Activated CD4-positive, alpha-beta memory T cell treated with anti-CD3 and anti-CD28 coated beads, Interleukin-2, amount 10 ng/mL, durations not matched to agents 7 days and 5 days (primary cell): Measurements from ENCODE around the gene ISCU. TPM values are rescaled to one million over a fixed set of nuclear protein-coding genes. Genes with fewer than 3 reads are reported as not detected.
"Not testable (repeated sequence)": the region's sequence is repeated elsewhere in the genome, so short reads cannot be mapped to it uniquely, and the experiment has no call there.

Experiments
- CTCF ChIA-PET: fragments of 350-600 bp; sonication (Branson Sonifier 250); formaldehyde crosslinking; loops from one replicate; lab custom pipeline; 2021; ENCODE audit warnings: antibody characterized with exemption, inconsistent platforms; lab: Charles Lee
- POLR2A ChIA-PET: fragments of 350-600 bp; sonication (Branson Sonifier 250); formaldehyde crosslinking; loops from one replicate; lab custom pipeline; 2021; ENCODE audit warnings: antibody characterized with exemption; lab: Charles Lee
- DNase-seq: peaks from one replicate; pipeline ENCODE4 v3.0.0-alpha.2; 2020
- H3K27ac Mint-ChIP-seq: one replicate; pipeline ENCODE4 v1.8.0; 2021; ENCODE audit warnings: mild to moderate bottlenecking, mixed read lengths
- H3K27me3 Mint-ChIP-seq: one replicate; pipeline ENCODE4 v1.8.0; 2021; ENCODE audit warnings: mixed read lengths
- H3K36me3 Mint-ChIP-seq: one replicate; pipeline ENCODE4 v1.8.0; 2021; ENCODE audit warnings: low read depth, mixed read lengths
- H3K4me1 Mint-ChIP-seq: one replicate; pipeline ENCODE4 v1.8.0; 2021; ENCODE audit warnings: mixed read lengths
- H3K4me3 Mint-ChIP-seq: one replicate; pipeline ENCODE4 v1.8.0; 2021; ENCODE audit warnings: mild to moderate bottlenecking, mixed read lengths
- H3K9me3 Mint-ChIP-seq: one replicate; pipeline ENCODE4 v1.8.0; 2021; ENCODE audit warnings: mixed read lengths
- total RNA-seq, 2 experiments: library from RNA; stranded (reverse); gene quantifications; one replicate each; pipeline ENCODE4 v1.2.3, GENCODE V29; 2021

ISCU gene
- total RNA-seq, 2 experiments from 2014 or later = 69.9 to 74.1 TPM

- Mint-ChIP-seq H3K27me3 (no peaks in the 10 kb centered on the region), H3K27ac (no peak overlapping the region), H3K36me3 (peaks cover 41% of the 10 kb centered on the region), H3K4me1 (peaks cover 70% of the 10 kb centered on the region), H3K4me3 (no peak overlapping the region), H3K9me3 (no peaks in the 10 kb centered on the region)
- ChIA-PET POLR2A (no interaction called here), CTCF (no interaction called here)
- no peak for DNase-seq
Measured at GRCh38 chr12:108553799-108554198, 8.6 kb upstream of the ISCU start.

GRCh38 chr12:108555383-108555782 is 7.0 kb upstream of the ISCU start:
- CTCF ChIA-PET = interaction anchor here (0.7 to 1.1 kb wide), 2 partner anchors 22 to 62 kb away, joined by 3 to 4 read pairs; no protein-coding TSS in a partner anchor
- POLR2A ChIA-PET = interaction anchor here (1.2 kb wide), 1 partner anchor 280 kb away, joined by 3 read pairs; no protein-coding TSS in a partner anchor
- H3K27me3 Mint-ChIP-seq, H3K4me3 Mint-ChIP-seq, DNase-seq, H3K9me3 Mint-ChIP-seq, H3K27ac Mint-ChIP-seq: not testable (repeated sequence)
- Mint-ChIP-seq H3K36me3 (peaks cover 44% of the 10 kb centered on the region), H3K4me1 (peaks cover 76% of the 10 kb centered on the region)

DNA sequence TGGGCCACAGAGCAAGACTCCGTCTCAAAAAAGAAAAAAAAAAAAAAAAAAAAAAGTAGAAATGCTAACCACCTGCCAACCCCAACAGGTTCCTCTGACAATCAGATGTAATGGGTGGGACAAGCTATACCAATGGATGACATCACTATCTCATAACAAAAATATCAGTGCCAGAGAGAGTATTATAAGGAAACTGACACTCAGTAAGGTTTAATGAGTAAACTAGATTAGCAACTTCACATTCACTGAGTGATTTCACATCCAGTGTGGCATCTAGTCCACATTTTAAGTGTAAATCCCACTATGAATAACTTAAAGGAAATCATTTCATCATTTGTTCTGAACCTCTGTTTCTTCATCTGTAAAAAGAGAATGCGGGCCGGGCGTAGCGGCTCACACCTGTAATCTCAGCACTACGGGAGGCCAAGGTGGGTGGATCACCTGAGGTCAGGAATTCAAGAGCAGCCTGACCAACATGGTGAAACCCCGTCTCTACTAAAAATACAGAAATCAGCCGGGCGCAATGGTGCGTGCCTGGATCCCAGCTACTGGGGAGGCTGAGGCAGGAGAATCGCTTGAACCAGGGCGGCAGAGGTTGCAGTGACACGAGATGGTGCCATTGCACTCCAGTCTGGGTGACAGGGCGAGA is 3.3 kb upstream of the ISCU start:
- no peaks in the 10 kb centered on the region for H3K9me3 Mint-ChIP-seq
- H3K36me3 Mint-ChIP-seq = peaks cover 38% of the 10 kb centered on the region
- H3K27ac Mint-ChIP-seq = peak overlapping the region; percentile 99
- ChIA-PET CTCF (interaction anchor here (0.6 to 3.8 kb wide), 5 partner anchors 8 to 69 kb away, joined by 3 to 51 read pairs (median 4); no protein-coding TSS in a partner anchor), POLR2A (interaction anchor here (0.6 to 15.5 kb wide), 4 partner anchors 10 to 73 kb away, joined by 5 to 385 read pairs (median 18); partner anchors contain the start of gene SELPLG)
- DNase-seq = no peak
- H3K4me3 Mint-ChIP-seq = peak overlapping the region; percentile 100
- H3K4me1 Mint-ChIP-seq = peaks cover 62% of the 10 kb centered on the region
- H3K27me3 Mint-ChIP-seq = no peaks in the 10 kb centered on the region

DNA sequence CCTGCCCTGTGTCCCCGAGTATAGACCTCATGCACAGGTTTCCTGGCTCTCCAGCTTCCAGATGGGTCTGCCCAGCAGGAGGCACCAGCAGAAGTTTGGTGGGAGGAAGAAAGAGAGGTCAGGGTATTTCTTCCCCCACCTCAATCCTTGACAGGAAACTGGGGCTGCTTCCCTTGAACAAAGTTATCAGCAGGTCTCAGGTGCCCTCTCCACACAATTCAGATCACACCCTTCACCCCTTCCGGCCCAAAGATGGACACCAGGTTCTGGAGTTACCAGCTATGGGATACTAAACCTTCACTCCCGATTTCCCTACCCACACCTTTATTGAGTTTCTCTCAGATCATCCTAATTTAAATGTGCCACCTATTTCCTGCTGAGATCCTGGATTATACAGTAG is 2.6 kb upstream of the ISCU start:
- H3K4me3 Mint-ChIP-seq = peak overlapping the region; percentile 100
- peaks cover 63% of the 10 kb centered on the region for H3K4me1 Mint-ChIP-seq
- ChIA-PET CTCF (interaction anchor here (1.2 to 3.8 kb wide), 7 partner anchors 9 to 298 kb away, joined by 3 to 51 read pairs (median 6); partner anchors contain the start of genes SELPLG and SSH1), POLR2A (interaction anchor here (0.6 to 15.5 kb wide), 9 partner anchors 10 to 297 kb away, joined by 3 to 385 read pairs (median 9); partner anchors contain the start of genes SELPLG and SSH1)
- peaks cover 40% of the 10 kb centered on the region for H3K36me3 Mint-ChIP-seq
- H3K9me3 Mint-ChIP-seq = no peaks in the 10 kb centered on the region
- peak; percentile 20 for DNase-seq
- peak overlapping the region; percentile 99 for H3K27ac Mint-ChIP-seq
- H3K27me3 Mint-ChIP-seq = no peaks in the 10 kb centered on the region

DNA sequence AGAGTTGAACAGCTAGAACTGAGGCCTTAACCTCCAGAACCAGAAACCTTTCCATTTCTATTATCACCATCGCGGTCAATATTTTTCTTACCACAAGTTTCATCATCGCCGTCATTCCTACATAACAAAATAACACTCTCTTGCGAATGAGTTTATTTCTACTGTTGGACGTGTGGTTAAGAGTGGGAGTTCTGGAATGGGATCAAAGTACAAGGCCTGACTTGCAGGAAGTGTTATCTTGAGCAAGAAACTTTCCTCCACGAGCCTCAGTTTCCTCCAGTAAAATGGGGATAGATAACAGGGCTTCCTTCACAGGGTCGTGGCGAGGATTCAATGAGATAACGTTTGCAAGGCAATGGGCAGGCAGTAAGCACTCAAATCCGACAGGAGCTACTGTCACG is 2.1 kb upstream of the ISCU start:
- peaks cover 43% of the 10 kb centered on the region for H3K36me3 Mint-ChIP-seq
- DNase-seq = no peak
- H3K4me3 Mint-ChIP-seq = peak overlapping the region; percentile 100
- no peaks in the 10 kb centered on the region for H3K9me3 Mint-ChIP-seq
- ChIA-PET POLR2A (interaction anchor here (0.6 to 15.5 kb wide), 20 partner anchors 9 to 1439 kb away, joined by 3 to 385 read pairs (median 4); partner anchors contain the start of genes ANKRD13A, FICD, SELPLG and SSH1), CTCF (interaction anchor here (1.2 to 3.8 kb wide), 8 partner anchors 8 to 297 kb away, joined by 3 to 51 read pairs (median 5); partner anchors contain the start of genes SELPLG and SSH1)
- H3K27ac Mint-ChIP-seq = peak overlapping the region; percentile 99
- no peaks in the 10 kb centered on the region for H3K27me3 Mint-ChIP-seq
- peaks cover 60% of the 10 kb centered on the region for H3K4me1 Mint-ChIP-seq

DNA sequence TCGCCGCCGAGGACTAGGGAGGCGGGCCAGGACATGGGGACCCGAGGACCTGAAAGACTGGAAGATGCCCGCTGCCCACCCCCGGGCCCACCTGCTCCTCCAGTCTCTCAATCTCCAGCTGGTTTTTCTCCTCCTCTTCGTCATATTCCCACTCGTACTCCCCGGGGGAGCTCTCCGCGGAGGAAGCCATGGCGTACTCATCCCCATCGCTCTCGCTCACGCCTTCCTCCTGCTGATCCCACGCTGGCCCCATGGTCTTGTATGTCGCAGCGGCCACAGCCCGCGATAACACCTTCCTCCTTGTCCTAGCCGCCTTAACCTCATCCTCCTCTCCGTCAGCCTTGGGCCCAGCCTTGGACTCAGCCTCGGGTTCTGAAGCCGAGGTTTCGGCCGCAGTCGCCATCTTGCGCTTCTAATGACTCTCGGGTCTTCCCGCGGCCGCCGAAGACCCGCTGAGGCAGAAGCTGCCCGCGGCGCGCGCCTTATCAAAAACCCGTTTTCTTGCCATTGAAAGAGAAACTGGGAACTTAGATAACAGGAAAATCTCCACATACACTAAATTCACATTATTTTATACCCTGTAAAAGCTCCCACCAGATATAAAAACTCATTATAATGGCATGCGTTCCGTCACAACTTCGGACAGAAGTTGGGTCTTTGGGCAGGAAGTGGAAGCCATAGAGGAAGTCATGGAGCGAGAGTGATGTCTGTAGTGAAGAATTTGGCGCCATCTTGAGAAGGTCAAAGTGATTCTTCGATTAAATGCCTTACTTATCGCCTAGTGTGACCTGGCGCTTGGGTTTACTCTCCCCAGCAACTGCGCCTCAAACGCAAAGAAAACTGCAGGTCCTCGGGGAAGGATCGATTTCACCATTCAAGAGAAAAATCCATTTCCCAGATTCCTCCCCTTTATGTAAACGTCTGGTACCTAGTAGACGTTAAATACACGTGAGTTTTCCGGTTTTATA is 1.4 kb upstream of the ISCU start, which contains the start of gene SART3:
Gene SART3, minus strand, starts transcription at position 422 of the 968 bp plus-strand sequence. Its CDS starts 19 bp downstream, at position 403.
- CTCF ChIA-PET = interaction anchor here (0.6 to 3.8 kb wide), 9 partner anchors 8 to 297 kb away, joined by 3 to 51 read pairs (median 4); partner anchors contain the start of genes SELPLG and SSH1
- Mint-ChIP-seq H3K36me3 (peaks cover 50% of the 10 kb centered on the region), H3K27ac (peak within 1 kb of the TSS; percentile 99), H3K9me3 (no peaks in the 10 kb centered on the region), H3K27me3 (no peaks in the 10 kb centered on the region), H3K4me3 (peak within 1 kb of the TSS; percentile 100), H3K4me1 (peaks cover 63% of the 10 kb centered on the region)
- DNase-seq = peak; percentile 84
- POLR2A ChIA-PET = interaction anchor here (0.6 to 15.5 kb wide), 24 partner anchors 9 to 1438 kb away, joined by 3 to 385 read pairs (median 4); partner anchors contain the start of genes ANKRD13A, FICD, SELPLG and SSH1

DNA sequence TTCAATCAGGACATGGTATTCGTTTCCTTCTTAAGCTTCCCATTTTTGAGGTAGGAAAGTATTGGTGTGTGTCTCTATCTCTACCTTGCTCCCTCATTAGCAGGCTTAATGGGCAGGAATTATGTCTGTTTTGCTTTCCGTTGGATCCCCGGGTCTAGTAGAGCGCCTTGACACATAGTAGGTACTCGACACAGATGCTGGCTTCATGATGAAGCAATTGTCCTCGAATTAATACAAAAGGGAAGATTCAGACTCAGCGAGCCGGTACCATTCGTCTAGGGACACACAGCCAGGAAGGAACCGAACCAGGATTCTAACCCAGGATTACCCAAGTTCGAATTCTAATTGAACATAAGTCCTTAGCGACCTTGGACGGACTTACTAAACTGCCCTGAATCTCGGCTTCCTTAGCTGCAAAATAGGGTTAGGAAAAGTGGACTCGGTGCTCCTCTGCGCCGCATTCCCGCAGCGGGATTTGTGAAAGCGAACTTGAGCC is 496 bp upstream of the ISCU start:
- ChIA-PET POLR2A (interaction anchor here (0.8 to 15.5 kb wide), 25 partner anchors 9 to 877 kb away, joined by 3 to 385 read pairs (median 5); partner anchors contain the start of genes FICD, PWP1, SELPLG and SSH1), CTCF (interaction anchor here (0.7 to 3.8 kb wide), 12 partner anchors 57 to 532 kb away, joined by 3 to 51 read pairs (median 4); partner anchors contain the start of gene SELPLG)
- peak overlapping the region; percentile 99 for H3K27ac Mint-ChIP-seq
- H3K9me3 Mint-ChIP-seq = no peaks in the 10 kb centered on the region
- no peak for DNase-seq
- H3K4me1 Mint-ChIP-seq = peaks cover 61% of the 10 kb centered on the region
- H3K4me3 Mint-ChIP-seq = peak overlapping the region; percentile 100
- H3K36me3 Mint-ChIP-seq = peaks cover 49% of the 10 kb centered on the region
- no peaks in the 10 kb centered on the region for H3K27me3 Mint-ChIP-seq

DNA sequence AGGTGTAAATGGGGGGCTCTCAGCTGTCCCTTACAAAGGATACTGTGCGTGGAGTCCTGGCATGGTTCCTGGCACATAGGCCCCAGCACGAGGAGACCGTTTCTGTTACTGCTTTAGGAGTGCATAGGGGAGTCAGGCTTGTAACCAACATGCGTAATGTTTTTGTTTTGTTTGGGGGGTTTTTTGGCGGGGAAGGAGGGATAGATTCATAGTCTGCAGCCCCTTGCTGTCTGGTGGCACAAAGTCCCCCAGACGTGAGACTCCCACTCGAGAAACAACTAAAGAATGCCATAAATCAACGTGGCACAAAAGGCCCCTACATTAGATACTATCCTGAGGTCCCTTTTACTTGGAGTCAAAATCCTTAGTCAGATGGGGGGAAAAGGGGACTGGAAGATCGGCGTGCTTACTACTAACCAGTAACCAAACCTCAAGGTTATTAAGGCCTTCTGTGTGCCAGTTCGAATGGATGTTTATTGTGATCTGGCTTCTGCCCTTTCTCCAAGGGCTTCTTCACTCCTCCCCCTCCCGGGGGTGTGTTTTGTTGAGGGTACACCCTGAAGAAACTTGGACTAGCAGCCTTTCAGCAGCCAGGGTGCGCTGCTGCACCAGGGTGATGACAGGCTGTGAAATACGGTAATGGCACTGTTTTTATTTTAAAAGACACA is 874 bp downstream of the ISCU start:
- Mint-ChIP-seq H3K27me3 (no peaks in the 10 kb centered on the region), H3K4me1 (peaks cover 64% of the 10 kb centered on the region), H3K9me3 (no peaks in the 10 kb centered on the region), H3K27ac (peak overlapping the region; percentile 90), H3K36me3 (peaks cover 53% of the 10 kb centered on the region), H3K4me3 (peak overlapping the region; percentile 100)
- DNase-seq = peak; percentile 89
- CTCF ChIA-PET = interaction anchor here (1.0 to 3.8 kb wide), 13 partner anchors 55 to 523 kb away, joined by 3 to 51 read pairs (median 6); partner anchors contain the start of gene SELPLG
- POLR2A ChIA-PET = interaction anchor here (0.6 to 15.5 kb wide), 14 partner anchors 48 to 536 kb away, joined by 3 to 385 read pairs (median 5); partner anchors contain the start of genes FICD, SELPLG and SSH1

- peak overlapping the region; percentile 90 for H3K27ac Mint-ChIP-seq
- peak overlapping the region; percentile 100 for H3K4me3 Mint-ChIP-seq
- CTCF ChIA-PET = interaction anchor here (0.6 to 3.4 kb wide), 10 partner anchors 54 to 523 kb away, joined by 3 to 34 read pairs (median 6); no protein-coding TSS in a partner anchor
- no peaks in the 10 kb centered on the region for H3K9me3 Mint-ChIP-seq
- no peak for DNase-seq
- peaks cover 56% of the 10 kb centered on the region for H3K36me3 Mint-ChIP-seq
- no peaks in the 10 kb centered on the region for H3K27me3 Mint-ChIP-seq
- POLR2A ChIA-PET = interaction anchor here (0.6 to 15.5 kb wide), 4 partner anchors 54 to 90 kb away, joined by 3 to 385 read pairs (median 22); partner anchors contain the start of gene SELPLG
- peaks cover 66% of the 10 kb centered on the region for H3K4me1 Mint-ChIP-seq
Measured at GRCh38 chr12:108563804-108564151, 1.4 kb downstream of the ISCU start.

- Mint-ChIP-seq H3K4me3 (no peak overlapping the region), H3K9me3 (no peaks in the 10 kb centered on the region), H3K27me3 (no peaks in the 10 kb centered on the region), H3K4me1 (peaks cover 67% of the 10 kb centered on the region), H3K36me3 (peaks cover 55% of the 10 kb centered on the region), H3K27ac (no peak overlapping the region)
- POLR2A ChIA-PET = interaction anchor here (0.7 to 15.5 kb wide), 3 partner anchors 53 to 99 kb away, joined by 3 to 385 read pairs (median 41); partner anchors contain the start of gene SELPLG
- CTCF ChIA-PET = interaction anchor here (0.5 to 3.4 kb wide), 10 partner anchors 53 to 1866 kb away, joined by 3 to 34 read pairs (median 6); no protein-coding TSS in a partner anchor
- no peak for DNase-seq
Measured at GRCh38 chr12:108564724-108565123, 2.3 kb downstream of the ISCU start.

DNA sequence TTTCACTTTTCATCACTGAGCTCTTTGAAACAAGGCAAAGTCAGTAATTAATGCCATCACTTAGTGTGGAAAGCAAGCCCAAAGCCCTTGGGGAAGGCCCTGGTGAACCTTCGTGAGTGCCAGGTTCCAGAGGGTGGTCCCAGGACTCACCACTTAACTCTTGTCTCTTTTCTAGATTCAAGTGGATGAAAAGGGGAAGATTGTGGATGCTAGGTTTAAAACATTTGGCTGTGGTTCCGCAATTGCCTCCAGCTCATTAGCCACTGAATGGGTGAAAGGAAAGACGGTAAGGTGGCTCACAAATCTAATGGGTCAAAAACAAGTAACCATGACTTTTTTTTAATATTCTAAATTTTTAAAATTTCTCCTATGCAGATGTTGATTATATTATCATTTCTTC is 2.8 kb downstream of the ISCU start:
- CTCF ChIA-PET = interaction anchor here (0.5 to 3.4 kb wide), 8 partner anchors 53 to 389 kb away, joined by 3 to 34 read pairs (median 9); partner anchors contain the start of gene SSH1

More for the DNA sequence above, 2.8 kb downstream of the ISCU start:
- no peak overlapping the region for H3K27ac Mint-ChIP-seq
- POLR2A ChIA-PET = interaction anchor here (0.7 to 15.5 kb wide), 3 partner anchors 53 to 99 kb away, joined by 3 to 385 read pairs (median 41); partner anchors contain the start of gene SELPLG
- no peaks in the 10 kb centered on the region for H3K27me3 Mint-ChIP-seq
- no peak for DNase-seq
- peaks cover 51% of the 10 kb centered on the region for H3K36me3 Mint-ChIP-seq
- H3K4me1 Mint-ChIP-seq = peaks cover 64% of the 10 kb centered on the region
- H3K4me3 Mint-ChIP-seq = no peak overlapping the region
- no peaks in the 10 kb centered on the region for H3K9me3 Mint-ChIP-seq
